PC-9 (cell line): ENCODE data around the gene PRR3. TPM values are rescaled to one million over a fixed set of nuclear protein-coding genes. Genes with fewer than 3 reads are reported as not detected.
"Not testable (repeated sequence)": the region's sequence is repeated elsewhere in the genome, so short reads cannot be mapped to it uniquely, and the experiment has no call there.

ENCODE experiments used
- BruUV-seq: library from RNA; stranded (reverse); fragments of 400-500 nt; replicated peaks from 2 replicates; lab custom pipeline; 2021; lab: Mats Ljungman, UMichigan
- CTCF ChIA-PET: fragments of 300-600 bp; sonication (Branson Sonifier 250); formaldehyde crosslinking; loops from one replicate; lab custom pipeline; 2022; ENCODE audit warnings: antibody characterized with exemption; lab: Charles Lee
- POLR2A ChIA-PET: fragments of 300-600 bp; sonication (Branson Sonifier 250); formaldehyde crosslinking; loops from one replicate; lab custom pipeline; 2022; ENCODE audit warnings: antibody characterized with exemption; ENCODE audit not compliant: unreplicated experiment; lab: Charles Lee
- DNase-seq, 2 experiments: peaks; one replicate each; pipeline versions ENCODE4 v3.0.0 to v3.0.0-alpha.2; 2015 to 2022; ENCODE audit warnings: mixed read lengths in 1 of 2
- H2AFZ ChIP-seq: fragments of 200-600 bp; sonication (generic); 2 replicates; pipeline ENCODE4 v1.8.1; 2017; ENCODE audit warnings: antibody characterized with exemption
- H3F3A ChIP-seq: fragments of 200-600 bp; sonication (generic); 2 replicates; pipeline ENCODE4 v1.8.1; 2017; ENCODE audit warnings: antibody characterized with exemption, mild to moderate bottlenecking, low read depth; ENCODE audit not compliant: insufficient read depth
- H3K27ac ChIP-seq: fragments of 200-600 bp; sonication (generic); 2 replicates; pipeline ENCODE4 v1.6.1; 2016; ENCODE audit warnings: mixed run types
- H3K27me3 ChIP-seq: fragments of 200-600 bp; sonication (generic); 2 replicates; pipeline ENCODE4 v1.6.1; 2016; ENCODE audit warnings: low read depth, mixed run types; ENCODE audit not compliant: insufficient read depth
- H3K36me3 ChIP-seq: fragments of 200-600 bp; sonication (generic); 2 replicates; pipeline ENCODE4 v1.6.1; 2016; ENCODE audit warnings: low read depth, mixed run types
- H3K4me1 ChIP-seq: fragments of 200-600 bp; sonication (generic); replicated peaks from 2 replicates; pipeline ENCODE4 v1.6.1; 2016; ENCODE audit warnings: mixed run types; ENCODE audit not compliant: insufficient read depth
- H3K4me2 ChIP-seq: fragments of 200-600 bp; sonication (generic); 2 replicates; pipeline ENCODE4 v1.6.1; 2017; ENCODE audit warnings: mixed run types
- H3K4me3 ChIP-seq: fragments of 200-600 bp; sonication (generic); 2 replicates; pipeline ENCODE4 v1.6.1; 2016; ENCODE audit warnings: mixed run types
- H3K79me2 ChIP-seq: fragments of 200-600 bp; sonication (generic); 2 replicates; pipeline ENCODE4 v1.6.1; 2017; ENCODE audit warnings: low read depth, mixed run types
- H3K9me2 ChIP-seq: fragments of 200-600 bp; sonication (generic); 2 replicates; pipeline ENCODE4 v1.8.1; 2017; ENCODE audit warnings: mild to moderate bottlenecking; ENCODE audit not compliant: insufficient read depth
- H3K9me3 ChIP-seq: fragments of 200-600 bp; sonication (generic); 2 replicates; pipeline ENCODE4 v1.8.1; 2016; ENCODE audit warnings: low read depth; ENCODE audit not compliant: insufficient read depth
- H4K20me1 ChIP-seq: fragments of 200-600 bp; sonication (generic); 2 replicates; pipeline ENCODE4 v1.8.1; 2017; ENCODE audit not compliant: insufficient read depth
- EZH2 ChIP-seq: fragments of 200-600 bp; sonication (generic); IDR thresholded peaks from 2 replicates; pipeline ENCODE4 v1.8.0; 2017; ENCODE audit warnings: antibody characterized with exemption, low read depth
- intact Hi-C: fragments of 100-400 bp; cut with micrococcal nuclease; formaldehyde crosslinking; loops from one replicate; pipeline ENCODE4 v1.10.0; 2022; ENCODE audit not compliant: unreplicated experiment
- total RNA-seq: library from RNA; stranded (reverse); gene quantifications from 2 replicates; pipeline ENCODE4 v1.2.3, GENCODE V29; 2021
- TF ChIP-seq, protein P1 (sequence below): fragments of 200-600 bp; sonication (generic); conservative IDR thresholded peaks from 2 replicates; pipeline ENCODE4 v1.6.1; 2017; ENCODE audit warnings: mixed run types, antibody characterized with exemption, mild to moderate bottlenecking, moderate library complexity

PRR3 gene
- total RNA-seq, 1 experiment from 2014 or later: 16.9 TPM

DNA sequence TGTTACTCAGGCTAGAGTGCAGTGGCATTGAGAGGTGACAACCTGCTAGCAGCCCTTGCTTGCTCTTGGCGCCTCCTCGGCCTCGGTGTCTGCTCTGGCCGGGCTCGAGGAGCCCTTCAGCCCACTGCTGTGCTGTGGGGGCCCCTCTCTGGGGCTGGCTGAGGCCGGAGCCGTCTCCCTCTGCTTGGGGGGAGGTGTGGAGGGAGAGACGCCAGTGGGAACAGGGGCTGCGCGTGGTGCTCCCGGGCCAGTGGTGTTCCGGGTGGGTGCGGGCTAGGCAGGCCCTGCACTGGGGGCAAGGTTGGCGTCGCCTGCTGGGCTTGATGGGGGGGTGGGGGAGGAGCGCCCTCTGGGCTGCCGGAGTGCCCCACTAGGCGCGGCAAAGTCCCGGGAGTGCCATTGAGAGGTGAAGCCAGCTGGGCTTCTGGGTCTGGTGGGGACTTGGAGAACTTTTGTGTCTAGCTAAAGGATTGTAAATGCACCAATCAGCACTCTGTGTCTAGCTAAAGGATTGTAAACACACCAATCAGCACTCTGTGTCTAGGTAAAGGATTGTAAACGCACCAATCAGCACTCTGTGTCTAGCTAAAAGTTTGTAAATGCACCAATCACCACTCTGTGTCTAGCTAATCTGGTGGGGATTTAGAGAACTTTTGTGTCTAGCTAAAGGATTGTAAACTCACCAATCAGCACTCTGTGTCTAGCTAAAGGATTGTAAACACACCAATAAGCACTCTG lies 39.2 kb upstream of the PRR3 start:
- H3K27me3 ChIP-seq, H3K4me2 ChIP-seq, DNase-seq, H3K9me3 ChIP-seq, H2AFZ ChIP-seq, H3K9me2 ChIP-seq, H3K4me3 ChIP-seq, H3K27ac ChIP-seq, BruUV-seq, CTCF ChIA-PET, H3K79me2 ChIP-seq, H3K36me3 ChIP-seq, H4K20me1 ChIP-seq, intact Hi-C loops: not testable (repeated sequence)
- Histone ChIP-seq H3K4me1 (peaks cover 29% of the 10 kb centered on the region), H3F3A (peaks cover 27% of the 10 kb centered on the region)
- POLR2A ChIA-PET: interaction anchor here (0.7 kb wide), 2 partner anchors 15 to 366 kb away, joined by 6 to 8 read pairs; no protein-coding TSS in a partner anchor

DNA sequence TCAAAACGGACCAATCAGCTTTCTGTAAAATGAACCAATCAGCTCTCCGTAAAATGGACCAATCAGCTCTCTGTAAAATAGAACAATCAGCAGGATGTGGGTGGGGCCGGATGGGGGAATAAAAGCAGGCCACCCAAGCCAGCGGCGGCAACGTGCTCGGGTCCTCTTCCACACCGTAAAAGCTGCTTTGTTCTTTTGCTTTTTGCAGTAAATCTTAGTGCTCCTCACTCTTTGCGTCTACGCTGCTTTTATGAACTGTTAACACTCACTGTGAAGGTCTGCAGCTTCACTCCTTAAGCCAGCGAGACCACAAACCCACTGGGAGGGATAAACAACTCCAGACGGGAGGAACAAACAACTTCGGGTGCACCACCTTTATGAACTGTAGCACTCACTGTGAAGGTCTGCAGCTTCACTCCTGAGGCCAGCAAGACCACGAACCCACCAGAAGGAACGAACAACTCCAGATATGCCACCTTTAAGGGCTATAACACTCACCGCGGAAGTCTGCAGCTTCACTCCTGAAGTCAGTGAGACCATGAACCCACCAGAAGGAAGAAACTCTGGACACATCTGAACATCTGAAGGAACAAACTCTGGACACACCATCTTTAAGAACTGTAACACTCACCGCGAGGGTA lies 38.5 kb upstream of the PRR3 start:
- H3K27me3 ChIP-seq, H3K27ac ChIP-seq, H3K79me2 ChIP-seq, DNase-seq, H3K9me3 ChIP-seq, H3K9me2 ChIP-seq, H3K4me2 ChIP-seq, H3K36me3 ChIP-seq, BruUV-seq, H4K20me1 ChIP-seq, CTCF ChIA-PET, H2AFZ ChIP-seq, intact Hi-C loops, H3K4me3 ChIP-seq: not testable (repeated sequence)
- POLR2A ChIA-PET: interaction anchor here (0.7 kb wide), 2 partner anchors 14 to 365 kb away, joined by 6 to 8 read pairs; no protein-coding TSS in a partner anchor
- peaks cover 29% of the 10 kb centered on the region for H3K4me1 ChIP-seq
- peaks cover 27% of the 10 kb centered on the region for H3F3A ChIP-seq

DNA sequence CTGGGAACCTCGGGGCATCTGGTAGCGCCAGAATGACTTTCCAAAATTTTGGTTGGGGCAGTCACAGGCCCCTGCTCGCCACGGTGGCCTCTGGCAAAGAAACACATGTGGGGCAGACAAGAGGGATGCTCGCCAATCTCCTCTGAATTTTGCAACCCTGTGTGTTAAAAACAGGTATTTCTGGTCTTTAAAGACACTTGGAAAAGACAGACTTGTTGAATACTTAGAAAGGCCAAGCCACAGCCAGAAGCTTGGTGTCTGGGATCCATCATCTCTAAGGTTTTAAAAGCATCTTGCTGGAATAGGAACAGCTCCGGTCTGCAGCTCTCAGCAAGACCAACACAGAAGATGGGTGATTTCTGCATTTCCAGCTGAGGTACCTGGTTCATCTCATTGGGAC lies 36.6 kb upstream of the PRR3 start:
- BruUV-seq: no TSS peak
- H3K9me3 ChIP-seq: 0 out of 2 replicates have a peak, but pooled peaks cover 6% of the 10 kb centered on the region
- intact Hi-C loops: no loop called here
- no peak overlapping the region for H3K4me3 ChIP-seq
- DNase-seq: peak in 1 of 2 experiments; percentile 55
- ChIA-PET CTCF (no interaction called here), POLR2A (no interaction called here)
- H3K9me2 ChIP-seq: no peaks in the 10 kb centered on the region
- peak overlapping the region; percentile 51; the same call in 1 of the 2 replicates for H3K4me2 ChIP-seq
- H3K27ac ChIP-seq: peak overlapping the region; percentile 48
- H3F3A ChIP-seq: peaks cover 27% of the 10 kb centered on the region
- H4K20me1 ChIP-seq: no peaks in the 10 kb centered on the region
- H3K27me3 ChIP-seq: no peaks in the 10 kb centered on the region
- H3K4me1 ChIP-seq: peaks cover 29% of the 10 kb centered on the region
- H3K79me2 ChIP-seq: no peaks in the 10 kb centered on the region
- TF ChIP-seq, protein P1, sequence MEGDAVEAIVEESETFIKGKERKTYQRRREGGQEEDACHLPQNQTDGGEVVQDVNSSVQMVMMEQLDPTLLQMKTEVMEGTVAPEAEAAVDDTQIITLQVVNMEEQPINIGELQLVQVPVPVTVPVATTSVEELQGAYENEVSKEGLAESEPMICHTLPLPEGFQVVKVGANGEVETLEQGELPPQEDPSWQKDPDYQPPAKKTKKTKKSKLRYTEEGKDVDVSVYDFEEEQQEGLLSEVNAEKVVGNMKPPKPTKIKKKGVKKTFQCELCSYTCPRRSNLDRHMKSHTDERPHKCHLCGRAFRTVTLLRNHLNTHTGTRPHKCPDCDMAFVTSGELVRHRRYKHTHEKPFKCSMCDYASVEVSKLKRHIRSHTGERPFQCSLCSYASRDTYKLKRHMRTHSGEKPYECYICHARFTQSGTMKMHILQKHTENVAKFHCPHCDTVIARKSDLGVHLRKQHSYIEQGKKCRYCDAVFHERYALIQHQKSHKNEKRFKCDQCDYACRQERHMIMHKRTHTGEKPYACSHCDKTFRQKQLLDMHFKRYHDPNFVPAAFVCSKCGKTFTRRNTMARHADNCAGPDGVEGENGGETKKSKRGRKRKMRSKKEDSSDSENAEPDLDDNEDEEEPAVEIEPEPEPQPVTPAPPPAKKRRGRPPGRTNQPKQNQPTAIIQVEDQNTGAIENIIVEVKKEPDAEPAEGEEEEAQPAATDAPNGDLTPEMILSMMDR: no peak
- no peak for TF ChIP-seq EZH2
- H3K36me3 ChIP-seq: no peaks in the 10 kb centered on the region
- no peak overlapping the region for H2AFZ ChIP-seq

DNA sequence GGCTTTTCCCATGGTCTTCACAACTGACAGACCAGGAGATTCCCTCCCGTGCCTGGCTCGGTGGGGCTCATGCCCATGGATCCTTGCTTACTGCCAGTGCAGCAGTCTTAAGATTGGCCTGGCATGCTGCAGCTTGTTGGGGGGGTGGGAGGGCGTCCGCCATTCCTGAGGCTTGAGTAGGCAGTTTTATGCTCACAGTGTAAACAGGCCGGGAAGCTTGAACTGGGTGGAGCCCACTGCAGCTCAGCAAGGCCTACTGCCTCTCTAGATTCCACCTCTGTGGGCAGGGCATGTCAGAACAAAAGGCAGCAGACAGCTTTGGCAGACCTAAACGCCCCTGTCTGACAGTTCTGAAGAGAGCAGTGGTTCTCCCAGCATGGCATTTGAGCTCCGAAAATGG lies 36.0 kb upstream of the PRR3 start:
- H4K20me1 ChIP-seq, H3K36me3 ChIP-seq, H3K27me3 ChIP-seq, H3K9me3 ChIP-seq, BruUV-seq, H3K9me2 ChIP-seq, H2AFZ ChIP-seq, intact Hi-C loops, H3K79me2 ChIP-seq: not testable (repeated sequence)
- ChIA-PET POLR2A (interaction anchor here (0.6 kb wide), 1 partner anchor 243 kb away, joined by 3 read pairs; no protein-coding TSS in a partner anchor), CTCF (interaction anchor here (1.2 kb wide), 1 partner anchor 11 kb away, joined by 3 read pairs; no protein-coding TSS in a partner anchor)
- Histone ChIP-seq H3K4me1 (peaks cover 29% of the 10 kb centered on the region), H3K27ac (peak overlapping the region; percentile 48), H3K4me3 (0 out of 2 replicates have a peak overlapping the region, but pooled peaks have one; percentile 9), H3K4me2 (peak overlapping the region; percentile 51), H3F3A (peaks cover 23% of the 10 kb centered on the region)
- DNase-seq: peak; percentile 78

DNA sequence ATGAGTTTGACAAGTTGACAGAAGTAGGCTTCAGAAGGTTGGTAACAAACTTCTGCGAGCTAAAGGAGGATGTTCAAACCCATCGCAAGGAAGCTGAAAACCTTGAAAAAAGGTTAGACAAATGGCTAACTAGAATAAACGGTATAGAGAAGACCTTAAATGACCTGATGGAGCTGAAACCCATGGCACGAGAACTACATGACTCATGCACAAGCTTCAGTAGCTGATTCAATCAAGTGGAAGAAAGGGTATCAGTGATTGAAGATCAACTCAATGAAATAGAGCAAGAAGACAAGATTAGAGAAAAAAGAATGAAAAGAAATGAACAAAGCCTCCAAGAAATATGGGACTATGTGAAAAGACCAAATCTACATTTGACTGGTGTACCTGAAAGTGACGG lies 35.1 kb upstream of the PRR3 start:
- H3K27me3 ChIP-seq, H3K4me3 ChIP-seq, H3K27ac ChIP-seq, H3K9me2 ChIP-seq, BruUV-seq, H3K36me3 ChIP-seq, H3K9me3 ChIP-seq, H2AFZ ChIP-seq, DNase-seq, H3K79me2 ChIP-seq, H4K20me1 ChIP-seq, intact Hi-C loops, POLR2A ChIA-PET: not testable (repeated sequence)
- CTCF ChIA-PET: interaction anchor here (1.2 kb wide), 1 partner anchor 10 kb away, joined by 3 read pairs; no protein-coding TSS in a partner anchor
- Histone ChIP-seq H3K4me2 (peak overlapping the region; percentile 51; the same call in 1 of the 2 replicates), H3K4me1 (peaks cover 29% of the 10 kb centered on the region), H3F3A (peaks cover 14% of the 10 kb centered on the region; the same call in 1 of the 2 replicates)

DNA sequence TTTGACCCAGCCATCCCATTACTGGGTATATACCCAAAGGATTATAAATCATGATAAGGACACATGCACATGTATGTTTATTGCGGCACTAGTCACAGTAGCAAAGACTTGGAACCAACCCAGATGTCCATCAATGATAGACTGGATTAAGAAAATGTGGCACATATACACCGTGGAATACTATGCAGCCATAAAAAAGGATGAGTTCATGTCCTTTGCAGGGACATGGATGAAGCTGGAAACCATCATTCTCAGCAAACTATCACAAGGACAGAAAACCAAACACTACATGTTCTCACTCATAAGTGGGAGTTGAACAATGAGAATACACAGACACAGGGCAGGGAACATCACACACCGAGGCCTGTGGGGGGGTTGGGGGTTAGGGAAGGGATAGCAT lies 30.7 kb upstream of the PRR3 start:
- H3K4me1 ChIP-seq: peaks cover 45% of the 10 kb centered on the region
- intact Hi-C loops, H3K4me2 ChIP-seq, DNase-seq, H4K20me1 ChIP-seq, H3K27ac ChIP-seq, BruUV-seq, H3K9me3 ChIP-seq, H3K4me3 ChIP-seq, H3K36me3 ChIP-seq, H2AFZ ChIP-seq, CTCF ChIA-PET, H3K27me3 ChIP-seq, H3K9me2 ChIP-seq, H3K79me2 ChIP-seq, POLR2A ChIA-PET: not testable (repeated sequence)
- H3F3A ChIP-seq: peaks cover 23% of the 10 kb centered on the region
